Vagina (tissue), 2 donors: ENCODE data around the gene FUBP3.

Experiments
- POLR2A ChIP-seq, 2 donors: fragments of 450-650 bp; IDR thresholded peaks; one replicate each; pipeline ENCODE4 v1.6.1; 2017; ENCODE audit warnings: antibody characterized with exemption in 2 of 2, mild to moderate bottlenecking in 2 of 2, moderate library complexity in 2 of 2
- TF ChIP-seq, protein P1 (sequence below), 3 experiments: fragments of 450-650 bp in 2 of 3; fragments of 200-600 bp in 1 of 3; sonication (generic) in 1 of 3; IDR thresholded peaks; one replicate each; pipeline ENCODE4 v1.5.1; 2017 to 2019; ENCODE audit warnings: antibody characterized with exemption in 3 of 3, mild to moderate bottlenecking in 2 of 3, moderate library complexity in 2 of 3

DNA sequence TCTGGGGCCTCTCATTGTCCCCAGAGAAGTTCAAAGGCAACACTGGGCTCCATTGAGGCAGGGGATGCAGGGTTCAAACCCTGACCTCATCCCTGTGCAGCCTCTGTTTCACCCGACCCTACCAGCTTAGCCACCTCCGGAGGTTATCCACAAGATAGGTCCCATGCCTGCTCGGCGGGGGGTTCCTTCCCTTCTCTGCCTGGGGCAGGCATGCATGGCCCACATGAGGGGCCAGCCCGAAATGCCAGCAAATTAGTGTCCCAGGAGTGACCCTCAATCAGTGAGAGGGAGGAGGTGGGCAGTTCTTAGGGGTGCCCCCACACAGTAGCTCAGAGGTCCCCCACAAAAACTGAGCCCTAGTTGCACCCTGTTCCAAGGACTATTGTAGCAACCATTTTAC is 24.8 kb upstream of the FUBP3 start:
- TF ChIP-seq, protein P1, sequence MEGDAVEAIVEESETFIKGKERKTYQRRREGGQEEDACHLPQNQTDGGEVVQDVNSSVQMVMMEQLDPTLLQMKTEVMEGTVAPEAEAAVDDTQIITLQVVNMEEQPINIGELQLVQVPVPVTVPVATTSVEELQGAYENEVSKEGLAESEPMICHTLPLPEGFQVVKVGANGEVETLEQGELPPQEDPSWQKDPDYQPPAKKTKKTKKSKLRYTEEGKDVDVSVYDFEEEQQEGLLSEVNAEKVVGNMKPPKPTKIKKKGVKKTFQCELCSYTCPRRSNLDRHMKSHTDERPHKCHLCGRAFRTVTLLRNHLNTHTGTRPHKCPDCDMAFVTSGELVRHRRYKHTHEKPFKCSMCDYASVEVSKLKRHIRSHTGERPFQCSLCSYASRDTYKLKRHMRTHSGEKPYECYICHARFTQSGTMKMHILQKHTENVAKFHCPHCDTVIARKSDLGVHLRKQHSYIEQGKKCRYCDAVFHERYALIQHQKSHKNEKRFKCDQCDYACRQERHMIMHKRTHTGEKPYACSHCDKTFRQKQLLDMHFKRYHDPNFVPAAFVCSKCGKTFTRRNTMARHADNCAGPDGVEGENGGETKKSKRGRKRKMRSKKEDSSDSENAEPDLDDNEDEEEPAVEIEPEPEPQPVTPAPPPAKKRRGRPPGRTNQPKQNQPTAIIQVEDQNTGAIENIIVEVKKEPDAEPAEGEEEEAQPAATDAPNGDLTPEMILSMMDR (IDR thresholded peaks at IDR 0.05), result no peak
- TF ChIP-seq POLR2A (IDR thresholded peaks at IDR 0.05), result no peak
